NCI-H2171 (cell line): Measurements from ENCODE around the gene SLC12A6.
"Not testable (repeated sequence)": the region's sequence is repeated elsewhere in the genome, so short reads cannot be mapped to it uniquely, and the experiment has no call there.

Experiments
- DNase-seq: peaks from one replicate; lab custom pipeline; 2025; lab: John Stamatoyannopoulos, UW

The SLC12A6 gene

DNA sequence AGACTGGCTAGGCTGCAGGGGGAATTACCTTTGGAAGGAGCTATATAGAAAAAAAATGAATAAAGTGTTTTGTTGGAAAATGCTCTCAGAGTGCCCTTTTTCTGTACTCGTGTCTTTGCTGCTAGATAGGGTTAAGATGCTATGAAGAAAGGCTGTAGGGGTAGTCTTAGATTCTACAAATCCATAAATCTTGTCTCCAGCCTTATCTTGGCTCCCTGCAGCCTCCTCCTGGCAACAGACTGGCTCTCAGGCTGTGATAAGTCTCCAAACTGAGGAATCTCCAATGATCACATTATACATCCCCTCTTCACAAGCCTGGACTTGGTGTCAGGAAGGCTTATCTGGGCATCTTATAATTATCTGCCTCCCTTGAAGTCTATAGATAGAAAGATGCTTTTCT, 20.1 kb upstream of the SLC12A6 start:
- DNase-seq, result no peak

DNA sequence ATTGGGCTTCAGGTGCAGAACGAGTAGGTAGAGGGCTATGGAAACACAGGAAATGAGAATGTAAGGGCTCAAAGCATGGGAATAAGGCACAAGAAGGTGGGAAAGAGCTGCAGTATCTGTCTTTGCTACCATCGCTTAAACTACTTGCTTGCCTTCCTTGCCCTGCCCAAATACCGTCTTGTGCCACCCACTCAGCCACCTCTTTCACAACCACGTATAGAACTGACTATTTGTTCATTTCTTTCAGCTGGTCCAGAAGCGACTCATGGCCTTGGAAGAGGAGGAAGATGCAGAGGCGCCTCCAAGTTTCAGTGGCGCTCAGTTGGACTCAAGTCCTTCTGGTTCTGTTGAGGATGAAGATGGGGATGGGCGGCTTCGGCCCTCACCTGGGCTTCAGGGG, 17.7 kb upstream of the SLC12A6 start:
- DNase-seq, result no peak

DNA sequence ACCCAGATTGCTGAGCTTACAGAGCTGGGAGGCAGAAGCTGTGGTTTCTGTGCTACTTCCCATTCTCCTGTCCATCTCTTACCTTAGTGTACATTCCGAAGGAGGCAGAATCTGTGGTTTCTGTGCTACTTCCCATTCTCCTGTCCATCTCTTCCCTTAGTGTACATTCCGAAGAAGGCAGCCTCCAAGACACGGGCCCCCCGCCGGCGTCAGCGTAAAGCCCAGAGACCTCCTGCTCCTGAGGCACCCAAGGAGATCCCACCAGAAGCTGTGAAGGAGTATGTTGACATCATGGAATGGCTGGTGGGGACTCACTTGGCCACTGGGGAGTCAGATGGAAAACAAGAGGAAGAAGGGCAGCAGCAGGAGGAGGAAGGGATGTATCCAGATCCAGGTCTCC, 16.7 kb upstream of the SLC12A6 start:
- DNase-seq, result no peak

DNA sequence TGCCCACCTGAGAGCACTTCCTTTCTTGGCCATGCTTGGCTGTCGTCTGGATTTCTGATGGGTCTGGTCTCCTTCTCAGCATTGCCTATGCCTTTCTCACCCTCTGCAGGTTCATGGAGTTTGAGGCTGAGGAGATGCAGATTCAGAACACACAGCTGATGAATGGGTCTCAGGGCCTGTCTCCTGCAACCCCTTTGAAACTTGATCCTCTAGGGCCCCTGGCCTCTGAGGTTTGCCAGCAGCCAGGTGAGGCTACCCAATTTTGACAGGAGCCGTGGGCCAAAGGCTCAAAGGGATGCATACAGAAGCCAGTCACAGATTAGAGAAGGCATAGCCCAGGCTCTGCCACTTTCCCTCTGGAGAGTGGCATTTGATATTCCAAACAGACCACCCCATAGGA, 16.0 kb upstream of the SLC12A6 start:
- no peak for DNase-seq

DNA sequence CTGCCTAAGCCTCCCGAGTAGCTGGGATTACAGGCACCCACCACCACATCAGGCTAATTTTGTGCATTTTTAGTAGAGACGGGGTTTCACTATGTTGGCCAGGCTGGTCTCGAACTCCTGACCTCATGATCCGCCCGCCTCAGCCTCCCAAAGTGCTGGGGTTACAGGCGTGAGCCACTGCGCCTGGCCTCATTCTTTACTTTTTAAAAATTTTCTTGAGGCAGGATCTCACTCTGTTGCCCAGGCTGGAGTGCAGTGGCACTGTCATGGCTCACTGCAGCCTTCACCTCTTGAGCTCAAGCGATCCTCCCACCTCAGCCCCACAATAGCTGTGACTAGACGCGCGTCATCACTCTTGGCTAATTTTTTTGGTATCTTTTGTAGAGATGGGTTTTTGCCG, 15.4 kb upstream of the SLC12A6 start:
- DNase-seq, result not testable (repeated sequence)

DNA sequence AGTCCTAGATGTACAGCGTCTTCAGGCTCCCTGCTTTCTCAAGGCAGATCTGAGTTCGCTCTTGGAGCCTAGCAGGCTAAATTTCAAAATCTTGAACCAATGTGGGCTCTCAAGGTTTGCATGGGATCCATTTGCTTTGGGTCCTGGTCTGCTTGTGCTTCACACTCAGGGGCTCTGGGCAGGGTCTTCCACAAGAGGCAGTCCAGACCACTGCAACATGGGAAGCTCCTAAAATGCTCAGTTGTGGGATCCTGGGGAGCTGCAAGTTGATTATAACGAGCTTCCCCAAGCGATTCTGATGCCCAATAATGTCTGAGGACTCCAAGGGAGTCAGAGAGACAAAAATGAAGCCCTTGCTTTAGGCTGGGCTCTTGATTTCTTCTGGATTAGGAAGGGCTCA, 12.2 kb upstream of the SLC12A6 start:
- no peak for DNase-seq

DNA sequence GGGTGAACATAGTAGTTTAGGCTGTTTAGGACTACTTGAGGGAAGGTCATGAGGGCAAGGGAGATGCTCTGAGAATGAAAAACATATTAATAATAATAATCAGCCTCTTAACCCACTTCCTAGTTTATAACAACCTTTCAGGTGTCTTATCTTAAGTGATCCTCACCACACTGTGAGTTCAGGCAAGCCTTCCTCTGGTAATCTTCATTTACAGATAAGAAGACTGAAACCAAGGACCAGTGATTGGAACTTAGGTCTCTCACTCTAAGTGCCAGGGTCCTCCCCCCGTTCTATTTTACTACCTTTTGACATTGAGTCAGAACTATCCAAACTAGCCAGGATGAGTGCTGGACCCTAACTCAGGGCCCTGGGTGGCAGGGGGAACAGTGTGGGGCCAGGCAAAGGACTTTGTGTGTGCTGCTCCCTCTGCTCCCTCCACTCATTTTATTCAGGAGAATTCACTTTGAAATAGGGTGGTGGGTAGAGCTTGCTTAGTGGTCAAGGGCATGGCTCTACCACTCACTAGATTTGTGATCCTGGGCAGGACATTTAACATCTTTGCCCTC, 11.2 kb upstream of the SLC12A6 start:
- no peak for DNase-seq

DNA sequence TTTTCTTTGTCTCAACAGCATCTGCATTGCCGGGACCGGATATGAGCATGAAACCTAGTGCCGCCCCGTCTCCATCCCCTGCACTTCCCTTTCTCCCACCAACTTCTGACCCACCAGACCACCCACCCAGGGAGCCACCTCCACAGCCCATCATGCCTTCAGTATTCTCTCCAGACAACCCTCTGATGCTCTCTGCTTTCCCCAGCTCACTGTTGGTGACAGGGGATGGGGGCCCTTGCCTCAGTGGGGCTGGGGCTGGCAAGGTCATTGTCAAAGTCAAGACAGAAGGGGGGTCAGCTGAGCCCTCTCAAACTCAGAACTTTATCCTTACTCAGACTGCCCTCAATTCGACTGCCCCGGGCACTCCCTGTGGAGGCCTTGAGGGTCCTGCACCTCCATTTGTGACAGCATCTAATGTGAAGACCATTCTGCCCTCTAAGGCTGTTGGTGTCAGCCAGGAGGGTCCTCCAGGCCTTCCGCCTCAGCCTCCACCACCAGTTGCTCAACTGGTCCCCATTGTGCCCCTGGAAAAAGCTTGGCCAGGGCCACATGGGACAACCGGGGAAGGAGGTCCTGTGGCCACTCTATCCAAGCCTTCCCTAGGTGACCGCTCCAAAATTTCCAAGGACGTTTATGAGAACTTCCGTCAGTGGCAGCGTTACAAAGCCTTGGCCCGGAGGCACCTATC, 10.5 kb upstream of the SLC12A6 start:
- no peak for DNase-seq

DNA sequence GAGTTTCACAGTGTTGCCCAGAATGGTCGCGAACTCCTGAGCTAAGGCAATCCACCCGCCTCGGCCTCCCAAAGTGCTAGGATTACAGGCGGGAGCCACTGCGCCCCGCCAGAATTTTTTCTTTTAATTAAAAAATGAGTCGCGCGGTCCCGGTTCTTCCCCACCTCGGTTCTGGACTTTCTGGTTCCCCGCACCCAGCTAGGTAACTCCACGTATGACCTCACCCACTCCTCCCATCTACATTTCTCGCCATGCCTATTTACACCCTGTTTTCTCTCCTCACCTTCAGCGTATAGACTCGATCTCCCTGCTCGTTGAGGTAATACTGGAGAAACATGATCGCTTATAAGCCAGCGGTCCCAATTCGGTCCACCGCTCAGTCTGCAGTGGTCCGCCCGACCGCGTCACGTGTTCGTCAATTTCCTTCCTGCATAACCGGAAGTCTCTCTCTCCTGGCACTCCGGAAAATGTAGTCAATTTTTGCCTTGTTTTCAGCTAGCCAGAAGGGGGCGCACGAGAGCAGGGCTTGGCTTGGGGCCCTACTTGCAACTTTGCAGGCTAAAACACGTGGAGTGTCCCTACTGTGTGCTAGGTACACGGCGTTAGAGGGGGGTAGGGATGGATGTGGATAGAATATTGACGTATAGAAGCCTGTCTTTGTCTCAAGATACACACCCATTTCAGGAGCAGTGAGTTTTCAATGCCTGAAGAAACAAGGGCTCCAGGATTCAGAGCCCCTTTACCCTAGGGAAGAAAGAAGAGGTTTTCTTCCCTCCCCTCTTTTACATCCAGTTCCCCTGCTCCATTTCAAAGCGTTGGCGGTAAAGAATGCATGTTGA, 5.4 kb upstream of the SLC12A6 start, which contains the start of the genes NOP10 and NUTM1:
Gene NOP10, minus strand, starts transcription at position 400 of the 839 bp plus-strand sequence. Its CDS starts 63 bp downstream, at position 337.
Gene NUTM1, plus strand, starts transcription at position 579 of the 839 bp plus-strand sequence. CDS start 382 bp downstream, outside the sequence.
- DNase-seq, result peak; percentile 81

DNA sequence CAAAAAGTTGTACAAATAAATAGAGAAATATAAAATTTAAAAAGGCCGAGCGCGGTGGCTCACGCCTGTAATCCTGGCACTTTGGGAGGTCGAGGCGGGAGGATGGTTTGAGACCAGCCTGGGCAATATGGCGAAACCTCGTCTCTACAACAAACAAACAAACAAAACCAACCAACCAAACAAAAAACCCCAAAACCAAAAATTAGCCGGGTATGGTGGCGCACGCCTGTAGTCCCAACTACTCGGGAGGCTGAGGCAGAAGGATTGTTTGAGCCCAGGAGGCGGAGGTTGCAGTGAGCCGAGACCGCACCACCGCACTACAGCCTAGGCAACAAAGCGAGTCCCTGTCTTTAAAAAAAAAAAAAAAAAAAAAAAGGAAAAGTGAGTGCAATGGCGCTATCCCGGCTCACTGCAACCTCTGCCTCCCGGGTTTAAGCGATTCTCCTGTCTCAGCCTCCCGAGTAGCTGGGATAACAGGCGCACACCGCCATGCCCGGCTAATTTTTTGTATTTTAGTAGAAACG, 4.7 kb upstream of the SLC12A6 start:
- DNase-seq, result not testable (repeated sequence)

DNA sequence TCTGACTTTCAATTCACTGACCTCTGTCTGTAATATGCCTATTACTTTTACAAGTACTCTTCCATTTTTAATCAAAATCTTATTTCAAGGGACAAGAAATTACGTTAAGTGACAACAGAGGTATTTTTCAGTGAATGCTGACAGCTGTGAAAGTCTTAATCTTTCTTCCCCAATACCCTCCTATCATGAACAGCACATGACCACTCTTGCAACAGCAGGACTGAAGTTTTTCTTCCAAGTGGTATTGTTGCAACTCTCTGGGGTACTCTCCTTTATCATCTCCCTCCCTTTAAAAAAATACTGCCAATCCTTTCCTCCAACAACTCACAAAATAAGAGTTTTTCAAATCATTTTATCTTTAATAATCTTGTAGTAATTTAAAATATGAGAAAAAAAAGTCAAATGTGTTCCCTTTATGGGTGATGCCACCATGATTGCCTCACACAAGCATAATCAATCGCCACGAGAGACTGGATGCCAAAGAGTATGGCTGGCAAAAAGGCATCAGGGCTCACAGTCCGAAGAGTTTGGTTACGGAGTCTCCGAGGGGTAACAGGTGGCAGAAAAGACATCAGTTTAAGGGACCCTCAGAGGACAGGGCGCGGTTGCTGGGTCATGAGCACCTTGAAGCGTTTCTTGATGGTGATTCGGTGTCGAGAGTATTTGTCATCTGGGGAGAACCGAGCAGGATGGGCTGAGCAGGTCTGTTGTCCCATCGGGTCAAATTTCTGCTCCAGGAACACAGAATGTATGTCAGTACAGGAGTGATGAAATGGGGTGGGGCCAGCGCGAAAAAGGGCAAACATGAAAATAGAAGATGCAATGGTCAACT, 4.0 kb upstream of the SLC12A6 start:
- DNase-seq, result no peak

DNA sequence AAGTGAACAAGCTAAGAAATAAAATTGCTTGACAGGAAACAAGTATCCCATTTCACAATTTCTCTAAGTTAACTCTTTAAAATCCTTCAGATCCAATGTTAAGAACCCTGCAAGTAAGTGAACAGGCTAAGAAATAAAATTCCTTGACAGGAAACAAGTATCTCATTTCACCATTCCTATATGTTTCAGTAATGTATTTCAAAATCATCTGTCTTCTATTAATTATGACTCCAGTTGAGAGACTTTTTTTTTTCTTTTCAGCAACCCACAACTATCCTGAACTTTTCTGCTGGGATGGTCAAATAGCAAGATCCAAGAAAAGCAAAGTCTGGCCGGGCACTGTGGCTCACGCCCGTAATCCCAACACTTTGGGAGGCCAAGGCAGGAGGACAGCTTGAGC, 2.4 kb upstream of the SLC12A6 start:
- no peak for DNase-seq

DNA sequence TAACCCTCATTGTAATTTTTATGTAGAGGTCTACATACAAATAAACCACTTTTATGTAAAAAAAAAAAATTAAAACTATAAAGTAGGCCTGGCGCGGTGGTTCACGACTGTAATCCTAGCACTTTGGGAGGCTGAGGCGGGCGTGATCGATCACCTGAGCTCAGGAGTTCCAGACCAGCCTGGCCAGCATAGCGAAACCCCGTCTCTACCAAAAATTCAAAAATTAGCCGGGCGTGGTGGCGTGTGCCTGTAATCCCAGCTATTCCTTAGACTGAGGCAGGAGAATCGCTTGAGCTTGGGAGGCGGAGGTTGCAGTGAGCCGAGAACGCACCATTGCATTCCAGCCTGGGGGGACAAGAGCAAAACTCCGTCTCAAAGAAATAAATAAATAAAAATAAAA, 766 bp upstream of the SLC12A6 start:
- no peak for DNase-seq

DNA sequence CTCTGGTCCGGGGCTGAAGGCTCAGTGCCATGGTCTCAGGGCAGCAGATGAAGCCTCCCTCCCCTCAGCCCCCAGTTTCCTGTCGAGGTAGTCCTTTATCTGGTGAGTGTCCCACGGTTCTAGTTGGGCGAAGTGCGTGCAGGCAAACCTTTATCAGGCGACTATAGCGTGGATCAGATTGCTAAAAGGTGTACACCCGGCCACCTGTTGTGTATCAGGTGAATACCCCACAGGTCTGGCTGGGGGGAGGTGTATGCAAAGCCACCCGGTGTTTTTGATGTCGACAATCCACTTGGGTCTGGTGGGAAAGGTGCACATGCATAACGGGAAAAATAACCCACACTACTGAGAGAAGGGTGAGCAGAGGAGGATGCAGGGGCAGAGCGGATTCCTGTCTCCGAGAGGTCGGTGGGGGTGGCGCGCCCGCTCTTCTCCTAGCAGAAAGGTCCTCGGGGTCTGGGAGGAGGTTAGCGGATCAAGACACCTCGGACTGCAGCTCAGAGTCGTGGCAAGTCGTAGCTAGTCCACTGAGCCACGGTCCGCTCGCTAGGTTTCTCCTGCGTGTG, 507 bp downstream of the SLC12A6 start:
- DNase-seq, result peak; percentile 28

DNA sequence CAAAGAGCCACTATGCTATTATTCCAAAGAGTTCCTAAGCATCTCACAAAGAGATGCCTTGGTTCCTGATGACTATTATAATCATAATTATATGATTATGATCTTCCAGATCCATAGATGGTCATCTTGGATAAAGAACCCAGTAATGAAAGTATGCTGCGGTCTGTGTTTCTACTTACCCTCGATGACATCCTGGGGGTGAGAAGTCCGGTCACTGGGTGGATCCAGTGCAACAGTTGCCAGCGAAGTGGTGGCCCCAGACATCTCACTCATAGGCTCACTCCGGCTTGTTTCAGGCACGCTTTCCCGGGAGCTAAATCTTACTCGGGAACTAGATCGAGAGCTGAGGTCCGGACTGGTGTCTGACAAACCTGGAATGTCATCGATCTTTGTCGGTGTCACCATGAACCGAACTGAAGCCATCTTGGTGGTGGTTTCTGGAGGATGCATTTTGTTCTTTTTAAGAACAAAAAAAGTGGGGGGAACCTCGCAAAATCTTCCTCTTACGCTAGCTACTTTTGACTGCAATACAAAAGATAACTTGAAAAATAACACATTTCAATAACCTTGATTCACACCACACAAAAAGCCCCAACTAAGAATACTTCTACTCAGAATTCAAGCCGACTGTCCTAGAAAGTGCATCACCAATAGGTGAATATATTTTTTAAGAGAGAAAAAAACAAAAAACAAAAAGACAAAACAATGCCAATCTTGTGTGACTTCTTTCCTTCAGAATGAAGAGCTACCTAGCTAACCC, 1.2 kb downstream of the SLC12A6 start:
- DNase-seq, result no peak

DNA sequence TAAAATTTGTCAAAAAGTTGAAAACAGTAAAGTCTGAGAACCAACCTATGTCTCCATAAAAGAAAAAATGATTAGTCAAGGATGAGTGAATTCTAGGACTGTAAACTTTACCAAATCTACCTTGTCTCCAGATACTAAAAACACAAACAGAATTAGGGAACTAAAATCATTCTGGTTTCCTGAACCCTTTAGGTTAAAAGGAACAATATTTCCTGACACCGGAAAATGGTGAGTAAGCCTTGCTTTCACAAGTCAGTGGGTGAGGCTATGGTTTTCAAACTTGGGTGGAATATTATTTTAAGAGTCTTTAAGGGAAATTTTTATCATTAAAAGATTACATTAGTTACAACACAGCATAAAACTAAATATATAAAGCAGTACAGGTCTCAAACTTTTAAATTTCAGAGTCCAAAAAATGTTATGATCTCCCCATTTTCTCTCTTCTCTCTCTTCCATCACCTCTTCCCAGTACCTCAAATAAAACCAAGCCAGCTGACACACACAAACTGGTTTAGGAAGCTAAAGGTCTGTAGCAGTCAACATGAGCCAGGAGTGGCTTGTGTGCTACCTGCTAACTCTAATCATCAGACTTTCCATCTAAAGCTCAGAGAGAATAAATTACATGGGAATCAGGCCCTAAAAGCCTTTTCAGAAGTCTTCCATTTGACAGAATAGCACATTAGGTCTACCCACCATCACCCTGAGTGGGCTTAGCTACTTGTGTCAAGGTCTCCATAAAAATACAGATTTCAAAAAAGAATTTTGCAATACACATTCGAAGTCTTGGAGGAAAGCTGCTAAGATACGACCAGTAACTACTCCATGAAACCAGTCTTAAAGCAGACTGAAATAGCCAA, 2.2 kb downstream of the SLC12A6 start:
- DNase-seq, result no peak

DNA sequence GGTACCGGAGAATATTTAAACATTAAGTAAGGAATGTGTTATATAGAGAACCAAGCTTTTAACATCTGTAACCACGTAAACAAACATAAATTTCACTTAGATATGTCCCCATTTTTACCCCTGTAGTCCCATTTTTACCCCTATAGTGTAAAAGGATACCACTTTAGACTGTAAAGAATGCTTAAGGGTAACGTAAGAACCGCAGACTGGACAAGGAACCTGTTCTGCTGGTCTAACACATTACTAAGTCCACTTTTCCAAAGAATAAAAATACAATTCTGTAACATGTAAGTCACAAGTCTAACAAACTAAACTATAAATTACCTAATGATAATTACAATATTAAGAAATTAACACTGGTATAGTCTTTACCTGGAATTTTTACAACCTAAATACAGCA, 2.9 kb downstream of the SLC12A6 start:
- DNase-seq, result no peak

DNA sequence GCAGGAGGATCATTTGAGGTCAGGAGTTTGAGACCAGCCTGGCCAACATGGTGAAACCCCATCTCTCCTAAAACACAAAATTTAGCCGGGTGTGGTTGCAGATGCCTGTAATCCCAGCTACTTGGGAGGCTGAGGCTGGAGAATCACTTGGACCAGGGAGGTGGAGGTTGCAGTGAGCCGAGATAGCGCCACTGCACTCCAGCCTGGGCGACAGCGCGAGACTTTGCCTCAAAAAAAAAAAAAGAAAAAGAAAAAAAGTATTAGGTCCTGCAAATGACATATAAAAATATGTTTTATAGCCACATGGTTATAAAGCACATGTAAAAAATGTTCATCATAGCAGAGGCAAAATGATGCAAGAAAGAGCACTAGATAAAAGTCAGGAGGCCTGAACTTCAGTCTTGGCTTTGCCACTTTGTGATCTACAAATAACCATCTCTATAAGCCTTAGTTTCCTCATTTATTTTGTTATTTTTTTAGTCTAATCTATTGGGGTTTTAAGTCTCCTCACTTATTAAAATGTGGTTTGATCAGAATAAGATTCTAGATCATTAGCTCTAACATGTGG, 4.9 kb downstream of the SLC12A6 start:
- DNase-seq, result no peak

DNA sequence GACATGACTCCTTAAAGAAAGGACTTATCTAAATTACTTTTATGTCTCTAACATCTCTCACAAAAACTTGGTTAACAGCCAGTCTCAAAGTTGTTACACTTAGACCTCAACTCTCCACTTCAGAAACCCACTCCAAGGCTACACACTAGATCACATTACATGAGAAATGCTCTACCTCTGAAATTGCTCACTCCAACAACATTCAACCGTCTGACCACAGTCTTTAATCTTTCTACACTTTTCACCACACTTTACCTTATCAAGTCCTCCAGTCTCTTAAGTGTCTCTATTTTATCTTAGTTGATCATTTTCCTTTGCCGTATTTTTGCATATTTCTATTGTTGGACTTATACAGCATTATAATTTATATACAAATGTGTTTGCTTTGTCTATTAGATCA, 5.8 kb downstream of the SLC12A6 start:
- DNase-seq, result no peak
